ENCODE results near the gene SLC2A1. TPM values are rescaled to one million over a fixed set of nuclear protein-coding genes. Genes with fewer than 3 reads are reported as not detected.

SLC2A1 gene
- total and polyA plus RNA-seq, 9 of the 15 experiments (the other 6 are each of a cell fraction or from before 2014, with no cell fraction given) = 12.6 to 153 (median 48.0) TPM

DNA sequence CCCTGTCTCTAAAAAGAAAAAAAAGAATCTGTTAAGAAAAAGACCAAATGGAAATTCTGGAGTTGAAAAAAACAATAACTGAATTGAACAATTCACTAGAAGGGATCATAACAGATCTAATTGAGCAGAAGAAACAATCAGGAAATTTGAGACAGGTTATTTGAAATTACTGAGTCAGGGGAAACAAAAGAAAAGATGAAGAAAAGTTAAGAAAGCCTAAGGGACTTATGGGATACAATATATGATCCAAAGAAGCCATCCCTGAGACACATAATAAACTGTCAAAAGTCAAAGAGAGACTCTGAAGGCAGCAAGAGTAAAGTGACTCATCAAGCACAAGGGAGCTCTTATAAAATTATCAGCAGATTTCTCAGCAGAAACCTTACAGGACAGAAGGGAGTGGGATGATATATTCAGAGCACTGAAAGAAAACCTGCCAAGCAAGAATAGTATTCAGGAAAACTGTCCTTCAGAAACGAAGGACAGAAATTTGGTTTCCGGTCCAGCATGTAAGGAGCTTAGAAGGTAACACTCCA is 44.5 kb downstream of the SLC2A1 start:
- H4K20me1 ChIP-seq (replicated peaks; ENCODE audit: control insufficient read depth, insufficient read depth, low read length) = no peaks in the 10 kb centered on the region
- H3K4me2 ChIP-seq (ENCODE audit: insufficient read depth, low read length) = no peak overlapping the region
- no peak overlapping the region for H3K27ac ChIP-seq (ENCODE audit: extremely low read depth, low read depth, low read length)
- H3K36me3 ChIP-seq (ENCODE audit: control insufficient read depth, insufficient read depth, low read length) = no peaks in the 10 kb centered on the region
- 11% methylated on average over 2 of the region's 2 CpGs for WGBS (ENCODE audit: insufficient coverage, low coverage, missing lambda C conversion rate)
- H3K4me1 ChIP-seq (replicated peaks in 1 of 2; ENCODE audit: control insufficient read depth in 2 of 2, insufficient read depth in 2 of 2, low read length in 2 of 2) = peaks cover 0 to 7% of the 10 kb centered on the region in 2 experiments; a peak in 1 of 5 replicates
- ChIA-PET POLR2A (interaction anchor here (0.7 to 1.7 kb wide), 2 partner anchors 10 to 206 kb away, joined by 3 to 6 read pairs; no protein-coding TSS in a partner anchor), CTCF (ENCODE audit: low intra/inter-chr PET ratio) (interaction anchor here (0.6 to 3.4 kb wide), 4 partner anchors 136 to 313 kb away, joined by 3 to 35 read pairs (median 4); no protein-coding TSS in a partner anchor)
- H3K9ac ChIP-seq (ENCODE audit: insufficient read depth in 1 of 2, low read depth in 2 of 2, low read length in 2 of 2) = no peak overlapping the region
- peak; percentile 37 for FAIRE-seq
- in situ Hi-C loops (cut with MboI) (no loop called here), intact Hi-C loops (cut with micrococcal nuclease) (loop anchor here (5.0 kb wide), 1 partner anchor 313 kb away; no protein-coding TSS in a partner anchor)
- no TSS peak for BruUV-seq (replicated peaks)
- peaks cover 22% of the 10 kb centered on the region for H3K9me3 ChIP-seq (replicated peaks; ENCODE audit: control insufficient read depth, insufficient read depth, low read depth, low read length)
- no peak for ATAC-seq
- no peak overlapping the region for H3K4me3 ChIP-seq
- DNase-seq (ENCODE audit: extremely low read depth in 1 of 4, low spot score in 3 of 4) = no peak
- no peak overlapping the region for H2AFZ ChIP-seq (ENCODE audit: low read depth, low read length)
- H3K79me2 ChIP-seq (ENCODE audit: control insufficient read depth, insufficient read depth, low read length) = no peaks in the 10 kb centered on the region
- no peaks in the 10 kb centered on the region for H3K27me3 ChIP-seq (ENCODE audit: control insufficient read depth in 2 of 2, insufficient read depth in 2 of 2, low read length in 2 of 2)
- no peaks in the 10 kb centered on the region for H3K9me1 ChIP-seq (ENCODE audit: control insufficient read depth, insufficient read depth, low read length)
- TF ChIP-seq, protein P1, sequence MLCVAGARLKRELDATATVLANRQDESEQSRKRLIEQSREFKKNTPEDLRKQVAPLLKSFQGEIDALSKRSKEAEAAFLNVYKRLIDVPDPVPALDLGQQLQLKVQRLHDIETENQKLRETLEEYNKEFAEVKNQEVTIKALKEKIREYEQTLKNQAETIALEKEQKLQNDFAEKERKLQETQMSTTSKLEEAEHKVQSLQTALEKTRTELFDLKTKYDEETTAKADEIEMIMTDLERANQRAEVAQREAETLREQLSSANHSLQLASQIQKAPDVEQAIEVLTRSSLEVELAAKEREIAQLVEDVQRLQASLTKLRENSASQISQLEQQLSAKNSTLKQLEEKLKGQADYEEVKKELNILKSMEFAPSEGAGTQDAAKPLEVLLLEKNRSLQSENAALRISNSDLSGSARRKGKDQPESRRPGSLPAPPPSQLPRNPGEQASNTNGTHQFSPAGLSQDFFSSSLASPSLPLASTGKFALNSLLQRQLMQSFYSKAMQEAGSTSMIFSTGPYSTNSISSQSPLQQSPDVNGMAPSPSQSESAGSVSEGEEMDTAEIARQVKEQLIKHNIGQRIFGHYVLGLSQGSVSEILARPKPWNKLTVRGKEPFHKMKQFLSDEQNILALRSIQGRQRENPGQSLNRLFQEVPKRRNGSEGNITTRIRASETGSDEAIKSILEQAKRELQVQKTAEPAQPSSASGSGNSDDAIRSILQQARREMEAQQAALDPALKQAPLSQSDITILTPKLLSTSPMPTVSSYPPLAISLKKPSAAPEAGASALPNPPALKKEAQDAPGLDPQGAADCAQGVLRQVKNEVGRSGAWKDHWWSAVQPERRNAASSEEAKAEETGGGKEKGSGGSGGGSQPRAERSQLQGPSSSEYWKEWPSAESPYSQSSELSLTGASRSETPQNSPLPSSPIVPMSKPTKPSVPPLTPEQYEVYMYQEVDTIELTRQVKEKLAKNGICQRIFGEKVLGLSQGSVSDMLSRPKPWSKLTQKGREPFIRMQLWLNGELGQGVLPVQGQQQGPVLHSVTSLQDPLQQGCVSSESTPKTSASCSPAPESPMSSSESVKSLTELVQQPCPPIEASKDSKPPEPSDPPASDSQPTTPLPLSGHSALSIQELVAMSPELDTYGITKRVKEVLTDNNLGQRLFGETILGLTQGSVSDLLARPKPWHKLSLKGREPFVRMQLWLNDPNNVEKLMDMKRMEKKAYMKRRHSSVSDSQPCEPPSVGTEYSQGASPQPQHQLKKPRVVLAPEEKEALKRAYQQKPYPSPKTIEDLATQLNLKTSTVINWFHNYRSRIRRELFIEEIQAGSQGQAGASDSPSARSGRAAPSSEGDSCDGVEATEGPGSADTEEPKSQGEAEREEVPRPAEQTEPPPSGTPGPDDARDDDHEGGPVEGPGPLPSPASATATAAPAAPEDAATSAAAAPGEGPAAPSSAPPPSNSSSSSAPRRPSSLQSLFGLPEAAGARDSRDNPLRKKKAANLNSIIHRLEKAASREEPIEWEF (CRISPR knock-in tag; IDR thresholded peaks at IDR 0.05) = no peak
- TF ChIP-seq SREBF1 (IDR thresholded peaks at IDR 0.05; ENCODE audit: borderline replicate concordance, low read depth, low read length) = no peak
- TF ChIP-seq ARID2 (IDR thresholded peaks at IDR 0.05) = no peak
- TF ChIP-seq, protein P2, sequence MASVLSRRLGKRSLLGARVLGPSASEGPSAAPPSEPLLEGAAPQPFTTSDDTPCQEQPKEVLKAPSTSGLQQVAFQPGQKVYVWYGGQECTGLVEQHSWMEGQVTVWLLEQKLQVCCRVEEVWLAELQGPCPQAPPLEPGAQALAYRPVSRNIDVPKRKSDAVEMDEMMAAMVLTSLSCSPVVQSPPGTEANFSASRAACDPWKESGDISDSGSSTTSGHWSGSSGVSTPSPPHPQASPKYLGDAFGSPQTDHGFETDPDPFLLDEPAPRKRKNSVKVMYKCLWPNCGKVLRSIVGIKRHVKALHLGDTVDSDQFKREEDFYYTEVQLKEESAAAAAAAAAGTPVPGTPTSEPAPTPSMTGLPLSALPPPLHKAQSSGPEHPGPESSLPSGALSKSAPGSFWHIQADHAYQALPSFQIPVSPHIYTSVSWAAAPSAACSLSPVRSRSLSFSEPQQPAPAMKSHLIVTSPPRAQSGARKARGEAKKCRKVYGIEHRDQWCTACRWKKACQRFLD (CRISPR knock-in tag; IDR thresholded peaks at IDR 0.05) = no peak
- TF ChIP-seq, protein P3, sequence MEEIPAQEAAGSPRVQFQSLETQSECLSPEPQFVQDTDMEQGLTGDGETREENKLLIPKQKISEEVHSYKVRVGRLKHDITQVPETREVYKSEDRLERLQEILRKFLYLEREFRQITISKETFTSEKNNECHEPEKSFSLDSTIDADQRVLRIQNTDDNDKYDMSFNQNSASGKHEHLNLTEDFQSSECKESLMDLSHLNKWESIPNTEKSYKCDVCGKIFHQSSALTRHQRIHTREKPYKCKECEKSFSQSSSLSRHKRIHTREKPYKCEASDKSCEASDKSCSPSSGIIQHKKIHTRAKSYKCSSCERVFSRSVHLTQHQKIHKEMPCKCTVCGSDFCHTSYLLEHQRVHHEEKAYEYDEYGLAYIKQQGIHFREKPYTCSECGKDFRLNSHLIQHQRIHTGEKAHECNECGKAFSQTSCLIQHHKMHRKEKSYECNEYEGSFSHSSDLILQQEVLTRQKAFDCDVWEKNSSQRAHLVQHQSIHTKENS (CRISPR knock-in tag; IDR thresholded peaks at IDR 0.05) = no peak
- no peak for TF ChIP-seq RBM25 (IDR thresholded peaks at IDR 0.05; ENCODE audit: low read depth, low read length, severe bottlenecking)
- no peak for TF ChIP-seq SREBF2 (CRISPR knock-in tag; IDR thresholded peaks at IDR 0.05)
- TF ChIP-seq, protein P4, sequence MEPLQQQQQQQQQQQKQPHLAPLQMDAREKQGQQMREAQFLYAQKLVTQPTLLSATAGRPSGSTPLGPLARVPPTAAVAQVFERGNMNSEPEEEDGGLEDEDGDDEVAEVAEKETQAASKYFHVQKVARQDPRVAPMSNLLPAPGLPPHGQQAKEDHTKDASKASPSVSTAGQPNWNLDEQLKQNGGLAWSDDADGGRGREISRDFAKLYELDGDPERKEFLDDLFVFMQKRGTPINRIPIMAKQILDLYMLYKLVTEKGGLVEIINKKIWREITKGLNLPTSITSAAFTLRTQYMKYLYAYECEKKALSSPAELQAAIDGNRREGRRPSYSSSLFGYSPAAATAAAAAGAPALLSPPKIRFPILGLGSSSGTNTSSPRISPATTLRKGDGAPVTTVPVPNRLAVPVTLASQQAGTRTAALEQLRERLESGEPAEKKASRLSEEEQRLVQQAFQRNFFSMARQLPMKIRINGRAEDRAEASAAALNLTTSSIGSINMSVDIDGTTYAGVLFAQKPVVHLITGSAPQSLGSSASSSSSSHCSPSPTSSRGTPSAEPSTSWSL (CRISPR knock-in tag; IDR thresholded peaks at IDR 0.05; ENCODE audit: borderline replicate concordance) = no peak
- TF ChIP-seq HIVEP1 (CRISPR knock-in tag; IDR thresholded peaks at IDR 0.05) = no peak
- TF ChIP-seq POLR3G (IDR thresholded peaks at IDR 0.05; ENCODE audit: extremely low read depth, insufficient read length, insufficient replicate concordance) = no peak
- TF ChIP-seq MYBL2 (IDR thresholded peaks at IDR 0.05; ENCODE audit: low read depth) = 0 out of 2 replicates have a peak, but pooled peaks have one; percentile 17
- TF ChIP-seq MYBL2 (CRISPR knock-in tag; IDR thresholded peaks at IDR 0.05; ENCODE audit: borderline replicate concordance) = no peak
